CD4-positive, alpha-beta memory T cell (primary cell): ENCODE data around the gene TTC29. TPM values are rescaled to one million over a fixed set of nuclear protein-coding genes. Genes with fewer than 3 reads are reported as not detected.
"Not testable (repeated sequence)": the region's sequence is repeated elsewhere in the genome, so short reads cannot be mapped to it uniquely, and the experiment has no call there.

Experiments used
- CTCF ChIA-PET: fragments of 350-600 bp; sonication (Branson Sonifier 250); formaldehyde crosslinking; loops from one replicate; lab custom pipeline; 2021; ENCODE audit warnings: inconsistent platforms; ENCODE audit not compliant: partially characterized antibody; lab: Charles Lee
- POLR2A ChIA-PET: fragments of 350-600 bp; sonication (Branson Sonifier 250); formaldehyde crosslinking; loops from one replicate; lab custom pipeline; 2021; ENCODE audit not compliant: partially characterized antibody; lab: Charles Lee
- DNase-seq, 5 donors: peaks; one replicate each; pipeline versions ENCODE4 v3.0.0 to v3.0.0-alpha.2; 2020 to 2022; ENCODE audit warnings: mixed read lengths in 1 of 5
- H3K27ac ChIP-seq: one replicate; pipeline ENCODE4 v1.7.0; 2013; ENCODE audit warnings: low read depth, low read length
- H3K27me3 ChIP-seq: 2 replicates; pipeline ENCODE4 v1.7.0; 2013; ENCODE audit warnings: mild to moderate bottlenecking, low read length, moderate library complexity; ENCODE audit not compliant: insufficient read depth
- H3K36me3 ChIP-seq: 2 replicates; pipeline ENCODE4 v1.7.0; 2013; ENCODE audit warnings: mild to moderate bottlenecking, low read length, moderate library complexity; ENCODE audit not compliant: insufficient read depth
- H3K4me1 ChIP-seq: 2 replicates; pipeline ENCODE4 v1.7.0; 2013; ENCODE audit warnings: mild to moderate bottlenecking, low read length, moderate library complexity; ENCODE audit not compliant: insufficient read depth
- H3K4me3 ChIP-seq, 2 donors: one replicate each; pipeline ENCODE4 v1.7.0; 2013; ENCODE audit warnings: low read length in 2 of 2, mild to moderate bottlenecking in 1 of 2
- H3K9me3 ChIP-seq, 2 donors: one replicate each; pipeline ENCODE4 v1.7.0; 2013; ENCODE audit warnings: low read length in 2 of 2, control low read depth in 1 of 2; ENCODE audit not compliant: control insufficient read depth in 1 of 2
- H3K27ac Mint-ChIP-seq, 7 donors: one replicate each; pipeline ENCODE4 v1.8.0; 2020 to 2021; ENCODE audit warnings: mixed read lengths in 7 of 7, mild to moderate bottlenecking in 6 of 7, inconsistent platforms in 3 of 7, moderate library complexity in 3 of 7
- H3K27me3 Mint-ChIP-seq, 2 donors: one replicate each; pipeline ENCODE4 v1.8.0; 2020 to 2021; ENCODE audit warnings: mixed read lengths in 2 of 2
- H3K36me3 Mint-ChIP-seq, 2 donors: one replicate each; pipeline ENCODE4 v1.8.0; 2020 to 2021; ENCODE audit warnings: mixed read lengths in 2 of 2, inconsistent platforms in 1 of 2, mild to moderate bottlenecking in 1 of 2
- H3K4me1 Mint-ChIP-seq, 4 donors: one replicate each; pipeline ENCODE4 v1.8.0; 2020 to 2021; ENCODE audit warnings: mixed read lengths in 4 of 4, mild to moderate bottlenecking in 1 of 4
- H3K4me3 Mint-ChIP-seq, 8 donors: one replicate each; pipeline ENCODE4 v1.8.0; 2020 to 2021; ENCODE audit warnings: mixed read lengths in 8 of 8, mild to moderate bottlenecking in 7 of 8, moderate library complexity in 6 of 8, inconsistent platforms in 3 of 8
- H3K9me3 Mint-ChIP-seq, 8 donors: one replicate each; pipeline ENCODE4 v1.8.0; 2020 to 2021; ENCODE audit warnings: mixed read lengths in 8 of 8, mild to moderate bottlenecking in 5 of 8, inconsistent platforms in 3 of 8, moderate library complexity in 1 of 8
- intact Hi-C: fragments of 100-400 bp; cut with micrococcal nuclease; formaldehyde crosslinking; loops from one replicate; pipeline ENCODE4 v1.15.1; 2023
- polyA plus RNA-seq, 2 donors: library from polyadenylated mRNA; unstranded; fragments of 300-500 nt; fragmentation: Illumina TruSeq; gene quantifications; one replicate each; pipeline ENCODE4 v1.2.3, GENCODE V29; 2021
- total RNA-seq, 2 experiments: library from RNA; stranded (reverse); gene quantifications; one replicate each; pipeline ENCODE4 v1.2.3, GENCODE V29; 2021

Gene TTC29
- total and polyA plus RNA-seq, 4 experiments from 2014 or later: not detected

DNA sequence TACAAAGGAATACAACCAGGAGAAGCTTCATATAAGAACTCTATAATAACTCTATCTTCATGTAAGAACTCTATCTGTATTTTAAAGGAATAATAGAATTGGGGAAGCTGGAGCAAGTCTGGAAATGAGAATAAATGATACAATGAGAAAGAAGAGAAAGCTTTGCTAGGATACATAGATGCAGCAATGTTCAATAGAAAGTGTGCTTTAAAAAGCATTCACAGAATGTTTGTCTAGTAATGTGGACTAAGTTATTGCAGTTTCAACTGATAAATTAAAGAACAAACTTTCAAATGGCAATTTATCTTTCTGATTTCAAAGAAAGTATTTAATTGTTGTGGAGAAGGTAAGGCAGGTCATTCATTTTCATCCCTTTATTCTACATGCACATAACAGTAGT is 104.9 kb downstream of the TTC29 start:
- no peaks in the 10 kb centered on the region for H3K27me3 ChIP-seq
- H3K4me3 ChIP-seq: no peak overlapping the region
- Mint-ChIP-seq H3K9me3 (peaks cover 0 to 2% (median 0%) of the 10 kb centered on the region in 8 donors), H3K4me3 (no peak overlapping the region), H3K4me1 (no peaks in the 10 kb centered on the region), H3K27me3 (peaks cover 0 to 4% of the 10 kb centered on the region in 2 donors), H3K27ac (no peak overlapping the region), H3K36me3 (no peaks in the 10 kb centered on the region)
- intact Hi-C loops: no loop called here
- POLR2A ChIA-PET: no interaction called here
- no peaks in the 10 kb centered on the region for H3K9me3 ChIP-seq
- no peak overlapping the region for H3K27ac ChIP-seq
- CTCF ChIA-PET: no interaction called here
- no peaks in the 10 kb centered on the region for H3K4me1 ChIP-seq
- DNase-seq: no peak
- no peaks in the 10 kb centered on the region for H3K36me3 ChIP-seq

DNA sequence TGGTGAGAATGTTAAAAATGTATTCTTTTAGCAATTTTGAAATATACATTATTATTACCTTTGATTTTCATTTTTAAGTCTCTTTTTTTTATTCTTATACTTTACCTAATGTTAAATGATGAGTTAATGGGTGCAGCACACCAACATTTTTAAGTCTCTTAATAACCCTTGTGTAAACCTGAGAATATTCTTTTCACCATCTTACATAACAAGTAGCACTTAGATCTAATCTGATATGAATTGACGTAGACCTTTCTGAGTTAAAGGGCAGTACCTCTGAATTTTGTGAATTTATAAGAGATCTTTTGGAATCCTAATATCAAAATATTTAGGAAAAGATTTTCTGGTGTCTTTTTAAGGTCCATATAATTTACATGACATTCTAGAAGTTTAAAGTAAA is 110.6 kb downstream of the TTC29 start:
- Histone ChIP-seq H3K9me3 (no peaks in the 10 kb centered on the region), H3K36me3 (no peaks in the 10 kb centered on the region), H3K4me1 (no peaks in the 10 kb centered on the region), H3K27ac (no peak overlapping the region), H3K4me3 (no peak overlapping the region), H3K27me3 (no peaks in the 10 kb centered on the region)
- CTCF ChIA-PET: no interaction called here
- Mint-ChIP-seq H3K27ac (no peak overlapping the region), H3K4me1 (no peaks in the 10 kb centered on the region), H3K36me3 (no peaks in the 10 kb centered on the region), H3K4me3 (no peak overlapping the region), H3K27me3 (peaks cover 0 to 7% of the 10 kb centered on the region in 2 donors), H3K9me3 (no peaks in the 10 kb centered on the region)
- intact Hi-C loops: no loop called here
- POLR2A ChIA-PET: no interaction called here
- DNase-seq: no peak

DNA sequence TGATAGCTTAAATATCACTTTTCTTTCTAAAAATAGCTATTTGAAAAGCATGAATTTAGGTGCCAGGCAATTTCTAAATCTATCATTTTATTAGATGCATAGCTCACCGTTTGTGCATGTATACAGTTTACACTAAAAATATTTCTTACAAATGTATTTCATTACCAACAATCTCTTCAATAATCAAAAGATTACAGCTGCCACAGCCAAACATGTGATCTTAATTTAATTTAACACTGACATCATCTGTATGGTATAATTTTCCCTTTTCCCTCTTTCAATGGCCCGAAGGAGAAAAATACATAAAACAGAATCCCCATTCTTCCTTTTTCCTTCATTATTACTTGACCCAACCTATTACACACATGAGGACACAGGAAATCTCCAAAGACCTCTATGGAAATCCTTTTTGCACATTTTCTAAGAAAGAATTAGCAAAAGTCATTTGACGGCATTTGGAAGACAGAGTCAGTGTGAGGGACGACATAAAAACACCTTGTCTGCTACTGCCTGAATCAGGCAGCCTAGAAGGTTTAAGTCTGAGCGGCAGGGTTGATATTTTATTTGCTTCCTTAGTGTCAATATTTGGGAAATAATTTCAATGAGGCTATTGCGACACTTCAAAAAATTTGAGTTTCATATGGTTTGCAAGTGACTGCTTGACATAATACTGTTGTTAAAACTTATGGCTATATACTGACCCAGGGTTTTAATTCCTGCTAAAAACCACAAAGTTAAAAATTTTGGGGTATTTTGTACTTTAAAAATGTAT is 111.2 kb downstream of the TTC29 start:
- Mint-ChIP-seq H3K9me3 (no peaks in the 10 kb centered on the region), H3K4me1 (no peaks in the 10 kb centered on the region), H3K4me3 (no peak overlapping the region), H3K27ac (no peak overlapping the region), H3K36me3 (no peaks in the 10 kb centered on the region), H3K27me3 (peaks cover 0 to 7% of the 10 kb centered on the region in 2 donors)
- intact Hi-C loops: no loop called here
- Histone ChIP-seq H3K4me1 (no peaks in the 10 kb centered on the region), H3K27me3 (no peaks in the 10 kb centered on the region), H3K27ac (no peak overlapping the region), H3K9me3 (no peaks in the 10 kb centered on the region), H3K4me3 (no peak overlapping the region), H3K36me3 (no peaks in the 10 kb centered on the region)
- no peak for DNase-seq
- ChIA-PET CTCF (no interaction called here), POLR2A (no interaction called here)

DNA sequence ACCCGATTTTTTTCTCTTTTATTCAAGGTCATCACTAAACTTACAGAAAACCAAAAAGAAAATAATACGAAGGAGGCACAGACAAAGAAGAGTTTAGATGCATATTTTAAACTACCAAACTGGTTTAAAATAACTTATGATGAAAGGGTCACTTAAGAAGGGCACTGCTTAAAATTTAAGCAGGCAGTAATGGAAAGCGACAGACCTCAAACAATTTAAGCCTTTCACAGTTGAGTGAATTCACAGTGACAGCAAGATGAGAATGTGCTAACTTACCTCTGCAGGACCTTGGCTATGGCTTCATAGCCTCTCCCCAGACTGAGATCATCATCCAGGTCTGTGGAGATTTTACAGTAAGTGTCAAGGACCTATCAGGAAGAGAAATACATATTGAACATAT is 112.1 kb downstream of the TTC29 start:
- H3K27ac Mint-ChIP-seq: no peak overlapping the region

DNA sequence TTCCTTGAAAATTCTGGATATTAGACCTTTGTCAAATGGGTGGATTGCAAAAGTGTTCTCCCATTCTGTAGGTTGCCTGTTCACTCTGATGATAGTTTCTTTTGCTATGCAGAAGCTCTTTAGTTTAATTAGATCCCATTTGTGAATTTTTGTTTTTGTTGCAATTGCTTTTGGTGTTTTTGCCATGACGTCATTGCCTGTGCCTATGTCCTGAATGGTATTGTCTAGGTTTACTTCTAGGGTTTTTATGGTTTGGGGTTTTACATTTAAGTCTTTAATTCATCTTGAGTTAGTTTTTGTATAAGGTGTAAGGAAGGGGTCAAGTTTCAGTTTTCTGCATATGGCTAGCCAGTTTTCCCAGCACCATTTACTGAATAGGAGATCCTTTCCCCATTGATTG is 122.7 kb downstream of the TTC29 start:
- H3K27ac ChIP-seq, H3K27ac Mint-ChIP-seq, H3K9me3 ChIP-seq, H3K4me3 Mint-ChIP-seq, DNase-seq, H3K4me3 ChIP-seq, H3K27me3 Mint-ChIP-seq, H3K4me1 ChIP-seq, H3K36me3 Mint-ChIP-seq, CTCF ChIA-PET, H3K27me3 ChIP-seq, intact Hi-C loops, H3K9me3 Mint-ChIP-seq, H3K4me1 Mint-ChIP-seq, H3K36me3 ChIP-seq, POLR2A ChIA-PET: not testable (repeated sequence)

More for the DNA sequence above, 112.1 kb downstream of the TTC29 start:
- intact Hi-C loops: no loop called here
- Histone ChIP-seq H3K27ac (no peak overlapping the region), H3K36me3 (no peaks in the 10 kb centered on the region), H3K4me1 (no peaks in the 10 kb centered on the region), H3K9me3 (no peaks in the 10 kb centered on the region), H3K4me3 (no peak overlapping the region), H3K27me3 (no peaks in the 10 kb centered on the region)
- H3K4me3 Mint-ChIP-seq: no peak overlapping the region
- no peaks in the 10 kb centered on the region for H3K9me3 Mint-ChIP-seq
- peaks cover 0 to 7% of the 10 kb centered on the region in 2 donors for H3K27me3 Mint-ChIP-seq
- H3K36me3 Mint-ChIP-seq: no peaks in the 10 kb centered on the region
- no peak for DNase-seq
- H3K4me1 Mint-ChIP-seq: no peaks in the 10 kb centered on the region
- CTCF ChIA-PET: no interaction called here
- POLR2A ChIA-PET: no interaction called here

DNA sequence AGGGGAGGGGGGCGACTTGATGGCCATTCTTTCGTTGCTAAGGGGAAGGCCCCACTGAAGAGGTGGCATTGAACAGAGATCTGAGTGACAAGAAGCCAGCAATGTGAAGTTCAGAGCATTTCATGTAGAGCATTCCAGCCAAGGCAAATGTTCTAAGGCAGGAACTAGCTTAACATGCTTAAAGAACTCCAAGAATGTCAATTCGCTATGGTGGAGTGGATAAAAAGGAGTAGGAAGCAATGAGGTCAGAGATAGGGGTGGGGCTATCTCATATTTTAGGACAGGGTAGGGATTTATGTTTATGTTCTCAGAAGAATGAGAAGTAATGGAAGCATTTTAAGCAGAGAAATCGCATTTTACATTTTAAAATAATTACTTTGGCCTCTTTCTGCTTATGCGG is 130.9 kb downstream of the TTC29 start:
- no peak overlapping the region for H3K4me3 Mint-ChIP-seq
- H3K9me3 ChIP-seq: no peaks in the 10 kb centered on the region
- H3K27me3 ChIP-seq: no peaks in the 10 kb centered on the region
- no peaks in the 10 kb centered on the region for H3K36me3 ChIP-seq
- ChIA-PET CTCF (no interaction called here), POLR2A (no interaction called here)
- H3K4me3 ChIP-seq: no peak overlapping the region
- H3K4me1 ChIP-seq: no peaks in the 10 kb centered on the region
- DNase-seq: no peak
- no peak overlapping the region for H3K27ac Mint-ChIP-seq
- no peaks in the 10 kb centered on the region for H3K4me1 Mint-ChIP-seq
- peaks cover 2 to 4% of the 10 kb centered on the region in 2 donors for H3K27me3 Mint-ChIP-seq
- intact Hi-C loops: no loop called here
- H3K27ac ChIP-seq: no peak overlapping the region
- H3K9me3 Mint-ChIP-seq: peaks cover 0 to 4% (median 2%) of the 10 kb centered on the region in 8 donors
- H3K36me3 Mint-ChIP-seq: no peaks in the 10 kb centered on the region

DNA sequence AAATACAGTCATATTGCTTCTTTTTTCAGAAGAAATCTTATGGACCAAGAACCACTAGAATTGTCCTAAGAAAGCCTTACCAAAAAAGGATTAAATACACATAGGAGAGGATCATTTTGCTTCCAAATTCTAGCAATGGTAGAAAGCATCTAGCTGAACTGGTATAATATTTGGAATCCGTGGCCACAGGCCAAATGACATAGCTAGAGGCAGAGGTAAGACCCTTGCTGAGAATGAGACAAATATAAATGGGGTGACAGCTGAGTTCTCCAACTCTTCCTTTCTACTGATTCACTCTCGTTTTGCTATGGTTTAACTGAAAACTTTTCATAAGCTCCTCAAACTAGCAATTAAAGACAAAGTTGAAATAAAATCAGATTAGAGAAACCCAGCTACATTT is 150.0 kb downstream of the TTC29 start:
- Histone ChIP-seq H3K36me3 (no peaks in the 10 kb centered on the region), H3K9me3 (no peaks in the 10 kb centered on the region), H3K4me3 (no peak overlapping the region), H3K27ac (no peak overlapping the region), H3K27me3 (no peaks in the 10 kb centered on the region), H3K4me1 (no peaks in the 10 kb centered on the region)
- ChIA-PET POLR2A (no interaction called here), CTCF (no interaction called here)
- intact Hi-C loops: no loop called here
- DNase-seq: no peak
- Mint-ChIP-seq H3K9me3 (no peaks in the 10 kb centered on the region), H3K36me3 (no peaks in the 10 kb centered on the region), H3K27me3 (peaks cover 0 to 8% of the 10 kb centered on the region in 2 donors), H3K4me3 (no peak overlapping the region), H3K27ac (no peak overlapping the region), H3K4me1 (no peaks in the 10 kb centered on the region)
